IMR-90 (cell line): Measurements from ENCODE around the gene OCIAD1.

Experiments used
- CHD1 ChIP-seq: IDR thresholded peaks from 2 replicates; pipeline ENCODE4 v1.6.1; 2012; ENCODE audit warnings: low read depth, low read length, improper control_type of control experiment
- NFE2L2 ChIP-seq: fragments of 150-350 bp; IDR thresholded peaks from 2 replicates; pipeline ENCODE4 v1.6.1; 2016; ENCODE audit warnings: low read depth, mild to moderate bottlenecking, low read length
- POLR2A ChIP-seq: IDR thresholded peaks from 2 replicates; pipeline ENCODE4 v1.6.1; 2012; ENCODE audit warnings: mild to moderate bottlenecking, low read depth, low read length
- TF ChIP-seq, protein P1 (sequence below): conservative IDR thresholded peaks from 2 replicates; pipeline ENCODE4 v1.5.1; 2012; ENCODE audit warnings: mild to moderate bottlenecking, low read depth, low read length, improper control_type of control experiment
- TF ChIP-seq, protein P2 (sequence below): fragments of 150-350 bp; IDR thresholded peaks from 2 replicates; pipeline ENCODE4 v1.6.1; 2016; ENCODE audit warnings: low read depth, mild to moderate bottlenecking, low read length, moderate library complexity, borderline replicate concordance

GRCh38 chr4:48786549-48786948 is 44.3 kb upstream of the OCIAD1 start:
- TF ChIP-seq NFE2L2 = no peak
- TF ChIP-seq, protein P1, sequence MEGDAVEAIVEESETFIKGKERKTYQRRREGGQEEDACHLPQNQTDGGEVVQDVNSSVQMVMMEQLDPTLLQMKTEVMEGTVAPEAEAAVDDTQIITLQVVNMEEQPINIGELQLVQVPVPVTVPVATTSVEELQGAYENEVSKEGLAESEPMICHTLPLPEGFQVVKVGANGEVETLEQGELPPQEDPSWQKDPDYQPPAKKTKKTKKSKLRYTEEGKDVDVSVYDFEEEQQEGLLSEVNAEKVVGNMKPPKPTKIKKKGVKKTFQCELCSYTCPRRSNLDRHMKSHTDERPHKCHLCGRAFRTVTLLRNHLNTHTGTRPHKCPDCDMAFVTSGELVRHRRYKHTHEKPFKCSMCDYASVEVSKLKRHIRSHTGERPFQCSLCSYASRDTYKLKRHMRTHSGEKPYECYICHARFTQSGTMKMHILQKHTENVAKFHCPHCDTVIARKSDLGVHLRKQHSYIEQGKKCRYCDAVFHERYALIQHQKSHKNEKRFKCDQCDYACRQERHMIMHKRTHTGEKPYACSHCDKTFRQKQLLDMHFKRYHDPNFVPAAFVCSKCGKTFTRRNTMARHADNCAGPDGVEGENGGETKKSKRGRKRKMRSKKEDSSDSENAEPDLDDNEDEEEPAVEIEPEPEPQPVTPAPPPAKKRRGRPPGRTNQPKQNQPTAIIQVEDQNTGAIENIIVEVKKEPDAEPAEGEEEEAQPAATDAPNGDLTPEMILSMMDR = no peak
- no peak for TF ChIP-seq POLR2A
- no peak for TF ChIP-seq CHD1
- TF ChIP-seq, protein P2, sequence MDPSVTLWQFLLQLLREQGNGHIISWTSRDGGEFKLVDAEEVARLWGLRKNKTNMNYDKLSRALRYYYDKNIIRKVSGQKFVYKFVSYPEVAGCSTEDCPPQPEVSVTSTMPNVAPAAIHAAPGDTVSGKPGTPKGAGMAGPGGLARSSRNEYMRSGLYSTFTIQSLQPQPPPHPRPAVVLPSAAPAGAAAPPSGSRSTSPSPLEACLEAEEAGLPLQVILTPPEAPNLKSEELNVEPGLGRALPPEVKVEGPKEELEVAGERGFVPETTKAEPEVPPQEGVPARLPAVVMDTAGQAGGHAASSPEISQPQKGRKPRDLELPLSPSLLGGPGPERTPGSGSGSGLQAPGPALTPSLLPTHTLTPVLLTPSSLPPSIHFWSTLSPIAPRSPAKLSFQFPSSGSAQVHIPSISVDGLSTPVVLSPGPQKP = no peak
